Measurements from ENCODE around the gene PLCH2.

PLCH2 gene

GRCh38 chr1:2472561-2473177 is 3.4 kb upstream of the PLCH2 start:
- H3K9me2 ChIP-seq (replicated peaks; ENCODE audit: insufficient read depth, low read length) = no peaks in the 10 kb centered on the region
- H2AFZ ChIP-seq (ENCODE audit: low read depth, low read length, severe bottlenecking) = no peak overlapping the region
- TF ChIP-seq CTCF (IDR thresholded peaks at IDR 0.05; ENCODE audit: insufficient read depth, low read length, poor library complexity, severe bottlenecking) = no peak
- TF ChIP-seq EZH2phosphoT487 (conservative IDR thresholded peaks at IDR 0.05; ENCODE audit: low read length) = no peak
- H3K36me3 ChIP-seq (ENCODE audit: low read length) = no peaks in the 10 kb centered on the region
- no peaks in the 10 kb centered on the region for H3K9me3 ChIP-seq (ENCODE audit: insufficient read depth, low read length)
- no peak overlapping the region for H3K9ac ChIP-seq (ENCODE audit: low read length)
- H3K4me3 ChIP-seq (ENCODE audit: insufficient read depth, low read length, poor library complexity, severe bottlenecking) = no peak overlapping the region
- no peak overlapping the region for H3K4me2 ChIP-seq (ENCODE audit: low read depth, low read length, poor library complexity, severe bottlenecking)
- H3K79me2 ChIP-seq (ENCODE audit: insufficient read depth, low read length) = no peaks in the 10 kb centered on the region
- no peak overlapping the region for H3K27ac ChIP-seq (ENCODE audit: low read depth, low read length)
- no peaks in the 10 kb centered on the region for H3F3A ChIP-seq (ENCODE audit: insufficient read depth)
- H4K20me1 ChIP-seq (ENCODE audit: low read depth, low read length) = no peaks in the 10 kb centered on the region
- H3K27me3 ChIP-seq (ENCODE audit: low read length) = no peaks in the 10 kb centered on the region

- H3F3A ChIP-seq (ENCODE audit: insufficient read depth) = no peaks in the 10 kb centered on the region
- H3K27me3 ChIP-seq (ENCODE audit: low read length) = no peaks in the 10 kb centered on the region
- H3K79me2 ChIP-seq (ENCODE audit: insufficient read depth, low read length) = no peaks in the 10 kb centered on the region
- no peaks in the 10 kb centered on the region for H3K9me2 ChIP-seq (replicated peaks; ENCODE audit: insufficient read depth, low read length)
- H2AFZ ChIP-seq (ENCODE audit: low read depth, low read length, severe bottlenecking) = no peak overlapping the region
- no peak overlapping the region for H3K4me2 ChIP-seq (ENCODE audit: low read depth, low read length, poor library complexity, severe bottlenecking)
- no peaks in the 10 kb centered on the region for H3K9me3 ChIP-seq (ENCODE audit: insufficient read depth, low read length)
- no peak overlapping the region for H3K27ac ChIP-seq (ENCODE audit: low read depth, low read length)
- TF ChIP-seq EZH2phosphoT487 (conservative IDR thresholded peaks at IDR 0.05; ENCODE audit: low read length) = no peak
- TF ChIP-seq CTCF (IDR thresholded peaks at IDR 0.05; ENCODE audit: insufficient read depth, low read length, poor library complexity, severe bottlenecking) = no peak
- no peak overlapping the region for H3K9ac ChIP-seq (ENCODE audit: low read length)
- H3K36me3 ChIP-seq (ENCODE audit: low read length) = no peaks in the 10 kb centered on the region
- H4K20me1 ChIP-seq (ENCODE audit: low read depth, low read length) = no peaks in the 10 kb centered on the region
- no peak overlapping the region for H3K4me3 ChIP-seq (ENCODE audit: insufficient read depth, low read length, poor library complexity, severe bottlenecking)
These were observed 2.9 kb upstream of the PLCH2 start for GRCh38 chr1:2473198-2473597.

- Histone ChIP-seq H3K9me3 (ENCODE audit: insufficient read depth, low read length) (no peaks in the 10 kb centered on the region), H3K9ac (ENCODE audit: low read length) (no peak overlapping the region), H3K4me2 (ENCODE audit: low read depth, low read length, poor library complexity, severe bottlenecking) (no peak overlapping the region), H3K9me2 (replicated peaks; ENCODE audit: insufficient read depth, low read length) (no peaks in the 10 kb centered on the region), H4K20me1 (ENCODE audit: low read depth, low read length) (no peaks in the 10 kb centered on the region), H3K79me2 (ENCODE audit: insufficient read depth, low read length) (no peaks in the 10 kb centered on the region), H3K27me3 (ENCODE audit: low read length) (no peaks in the 10 kb centered on the region), H2AFZ (ENCODE audit: low read depth, low read length, severe bottlenecking) (no peak overlapping the region), H3K4me3 (ENCODE audit: insufficient read depth, low read length, poor library complexity, severe bottlenecking) (no peak overlapping the region), H3F3A (ENCODE audit: insufficient read depth) (no peaks in the 10 kb centered on the region), H3K36me3 (ENCODE audit: low read length) (no peaks in the 10 kb centered on the region), H3K27ac (ENCODE audit: low read depth, low read length) (no peak overlapping the region)
- TF ChIP-seq CTCF (IDR thresholded peaks at IDR 0.05; ENCODE audit: insufficient read depth, low read length, poor library complexity, severe bottlenecking) = no peak
- no peak for TF ChIP-seq EZH2phosphoT487 (conservative IDR thresholded peaks at IDR 0.05; ENCODE audit: low read length)
These were observed 1.8 kb upstream of the PLCH2 start for GRCh38 chr1:2474104-2474844.
